WERI-Rb-1 (cell line): ENCODE results near the gene ZMYND8.
A peak's percentile ranks its signal among the peaks of the same experiment; 100 is the strongest.
"Not testable (repeated sequence)": the region's sequence is repeated elsewhere in the genome, so short reads cannot be mapped to it uniquely, and the experiment has no call there.

Source experiments
- DNase-seq: peaks from one replicate; pipeline ENCODE4 v3.0.0-alpha.2; 2020
- H3K27ac ChIP-seq: fragments of 250-450 bp; sonication (Bioruptor Pico); 2 replicates; pipeline ENCODE4 v1.5.1; 2020; ENCODE audit warnings: mild to moderate bottlenecking, moderate library complexity
- H3K27me3 ChIP-seq: fragments of 250-450 bp; sonication (Bioruptor Pico); 2 replicates; pipeline ENCODE4 v1.5.1; 2021; ENCODE audit warnings: mild to moderate bottlenecking, low read depth, moderate library complexity; ENCODE audit not compliant: insufficient read depth, severe bottlenecking
- H3K36me3 ChIP-seq: fragments of 250-450 bp; sonication (Bioruptor Pico); 2 replicates; pipeline ENCODE4 v1.5.1; 2020; ENCODE audit warnings: mild to moderate bottlenecking, moderate library complexity
- H3K4me3 ChIP-seq: 2 replicates; pipeline ENCODE4 v1.5.1; 2011; ENCODE audit warnings: low read depth, mild to moderate bottlenecking, control low read depth, low read length
- H3K9me3 ChIP-seq: fragments of 250-450 bp; sonication (Bioruptor Pico); 2 replicates; pipeline ENCODE4 v1.5.1; 2021; ENCODE audit warnings: mild to moderate bottlenecking, moderate library complexity; ENCODE audit not compliant: severe bottlenecking
- CTCF ChIP-seq: IDR thresholded peaks from 2 replicates; pipeline ENCODE4 v1.5.1; 2011; ENCODE audit warnings: low read depth, mild to moderate bottlenecking, control low read depth, inconsistent platforms, low read length

ZMYND8 gene

GRCh38 chr20:47263080-47263464, 93.4 kb downstream of the ZMYND8 start:
- no peaks in the 10 kb centered on the region for H3K27me3 ChIP-seq
- no peak for DNase-seq
- no peak for TF ChIP-seq CTCF
- peaks cover 56% of the 10 kb centered on the region for H3K36me3 ChIP-seq
- H3K4me3 ChIP-seq = no peak overlapping the region
- no peaks in the 10 kb centered on the region for H3K9me3 ChIP-seq
- H3K27ac ChIP-seq = peak overlapping the region; percentile 58

- Histone ChIP-seq H3K27me3 (no peaks in the 10 kb centered on the region), H3K36me3 (peaks cover 56% of the 10 kb centered on the region), H3K9me3 (no peaks in the 10 kb centered on the region), H3K4me3 (no peak overlapping the region), H3K27ac (peak overlapping the region; percentile 58)
- DNase-seq = peak; percentile 73
- TF ChIP-seq CTCF = no peak
These were observed 94.0 kb downstream of the ZMYND8 start for GRCh38 chr20:47262365-47263013.

GRCh38 chr20:47262008-47262364, 94.5 kb downstream of the ZMYND8 start:
- Histone ChIP-seq H3K9me3 (no peaks in the 10 kb centered on the region), H3K27ac (peak overlapping the region; percentile 58), H3K4me3 (no peak overlapping the region), H3K27me3 (no peaks in the 10 kb centered on the region), H3K36me3 (peaks cover 54% of the 10 kb centered on the region)
- no peak for DNase-seq
- no peak for TF ChIP-seq CTCF

- not testable (repeated sequence) for H3K9me3 ChIP-seq, H3K4me3 ChIP-seq, H3K27me3 ChIP-seq, DNase-seq
- Histone ChIP-seq H3K36me3 (peaks cover 53% of the 10 kb centered on the region), H3K27ac (peak overlapping the region; percentile 58)
These were observed 95.2 kb downstream of the ZMYND8 start for GRCh38 chr20:47261161-47261774.

- DNase-seq, H3K27me3 ChIP-seq, H3K27ac ChIP-seq, H3K9me3 ChIP-seq, H3K4me3 ChIP-seq: not testable (repeated sequence)
- peaks cover 55% of the 10 kb centered on the region for H3K36me3 ChIP-seq
These were observed 95.9 kb downstream of the ZMYND8 start for GRCh38 chr20:47260540-47261126.

- DNase-seq = no peak
- H3K27ac ChIP-seq = no peak overlapping the region
- H3K36me3 ChIP-seq = peaks cover 59% of the 10 kb centered on the region
- H3K9me3 ChIP-seq = no peaks in the 10 kb centered on the region
- H3K27me3 ChIP-seq = no peaks in the 10 kb centered on the region
- TF ChIP-seq CTCF = no peak
- H3K4me3 ChIP-seq = no peak overlapping the region
These were observed 97.5 kb downstream of the ZMYND8 start for GRCh38 chr20:47258745-47259695.
